WTC11 (cell line): ENCODE measurements around the gene SETD3. TPM values are rescaled to one million over a fixed set of nuclear protein-coding genes. Genes with fewer than 3 reads are reported as not detected.

Experiments
- ATAC-seq: fragments of 200-7000 bp; cut with Tn5 transposase; 2 replicates; pipeline ENCODE4 v1.10.0; 2021; ENCODE audit warnings: mild to moderate bottlenecking, moderate library complexity
- CTCF ChIA-PET: fragments of 300-600 bp; sonication (Branson Sonifier 250); formaldehyde crosslinking; loops from one replicate; lab custom pipeline; 2021; ENCODE audit warnings: antibody characterized with exemption; lab: Charles Lee
- POLR2A ChIA-PET: fragments of 350-600 bp; sonication (Branson Sonifier 250); formaldehyde crosslinking; loops from one replicate; lab custom pipeline; 2021; ENCODE audit warnings: antibody characterized with exemption; lab: Charles Lee
- DNase-seq: peaks from one replicate; pipeline ENCODE4 v3.0.0; 2021; ENCODE audit warnings: low spot score
- H3K27ac Mint-ChIP-seq: 2 replicates; pipeline ENCODE4 v1.8.0; 2021; ENCODE audit warnings: mixed read lengths
- H3K27me3 Mint-ChIP-seq: 2 replicates; pipeline ENCODE4 v1.8.0; 2021; ENCODE audit warnings: low read depth, mild to moderate bottlenecking, moderate library complexity, mixed read lengths
- H3K36me3 Mint-ChIP-seq: 2 replicates; pipeline ENCODE4 v1.8.0; 2021; ENCODE audit warnings: mixed read lengths
- H3K4me1 Mint-ChIP-seq: 2 replicates; pipeline ENCODE4 v1.8.0; 2022; ENCODE audit warnings: mixed read lengths
- H3K4me3 Mint-ChIP-seq: 2 replicates; pipeline ENCODE4 v1.8.0; 2021; ENCODE audit warnings: mild to moderate bottlenecking, moderate library complexity, mixed read lengths
- H3K9me3 Mint-ChIP-seq: 2 replicates; pipeline ENCODE4 v1.8.0; 2021; ENCODE audit warnings: mixed read lengths
- EMX1 ChIP-seq: fragments of 250-450 bp; sonication (Bioruptor Pico); IDR thresholded peaks from 2 replicates; pipeline ENCODE4 v1.8.0; 2021; ENCODE audit warnings: mild to moderate bottlenecking
- ERG ChIP-seq: fragments of 250-450 bp; sonication (Bioruptor Pico); IDR thresholded peaks from 2 replicates; pipeline ENCODE4 v1.8.0; 2021; ENCODE audit warnings: mild to moderate bottlenecking
- FOXP4 ChIP-seq: sonication (generic); formaldehyde crosslinking; IDR thresholded peaks from 2 replicates; pipeline ENCODE4 v1.8.0; 2022; ENCODE audit warnings: mild to moderate bottlenecking, missing genetic modification reagents
- IRF2 ChIP-seq: sonication (generic); formaldehyde crosslinking; IDR thresholded peaks from 2 replicates; pipeline ENCODE4 v1.8.0; 2022; ENCODE audit warnings: low read depth, missing genetic modification reagents, borderline replicate concordance
- JAZF1 ChIP-seq: fragments of 250-450 bp; sonication (Bioruptor Pico); IDR thresholded peaks from 2 replicates; pipeline ENCODE4 v1.9.0; 2021; ENCODE audit warnings: moderate library complexity, mild to moderate bottlenecking, inconsistent platforms
- NR3C1 ChIP-seq: sonication (generic); formaldehyde crosslinking; conservative IDR thresholded peaks from 2 replicates; pipeline ENCODE4 v1.8.1; 2023; ENCODE audit warnings: low read depth, mild to moderate bottlenecking, missing genetic modification reagents
- SOX15 ChIP-seq: fragments of 250-450 bp; sonication (Bioruptor Pico); IDR thresholded peaks from 2 replicates; pipeline ENCODE4 v1.9.0; 2021; ENCODE audit warnings: mild to moderate bottlenecking
- USF1 ChIP-seq: sonication (generic); formaldehyde crosslinking; IDR thresholded peaks from 2 replicates; pipeline ENCODE4 v1.8.0; 2022; ENCODE audit warnings: mild to moderate bottlenecking, missing genetic modification reagents
- ZNF138 ChIP-seq: sonication (generic); formaldehyde crosslinking; conservative IDR thresholded peaks from 2 replicates; pipeline ENCODE4 v1.8.1; 2022; ENCODE audit warnings: mild to moderate bottlenecking, moderate library complexity, missing genetic modification reagents
- ZNF263 ChIP-seq: sonication (generic); formaldehyde crosslinking; IDR thresholded peaks from 2 replicates; pipeline ENCODE4 v1.8.1; 2022; ENCODE audit warnings: low read depth, mild to moderate bottlenecking, moderate library complexity, missing genetic modification reagents
- total RNA-seq: library from RNA; stranded (reverse); gene quantifications from 3 replicates; pipeline ENCODE4 v1.2.3, GENCODE V29; 2021
- TF ChIP-seq, protein P1 (sequence below): sonication (generic); formaldehyde crosslinking; IDR thresholded peaks from 2 replicates; pipeline ENCODE4 v1.8.1; 2023; ENCODE audit warnings: mild to moderate bottlenecking, missing genetic modification reagents
- TF ChIP-seq, protein P2 (sequence below): sonication (generic); formaldehyde crosslinking; conservative IDR thresholded peaks from 2 replicates; pipeline ENCODE4 v1.8.1; 2023; ENCODE audit warnings: mild to moderate bottlenecking, low read depth, missing genetic modification reagents, moderate library complexity
- TF ChIP-seq, protein P3 (sequence below): sonication (generic); formaldehyde crosslinking; IDR thresholded peaks from 2 replicates; pipeline ENCODE4 v1.8.1; 2022; ENCODE audit warnings: missing genetic modification reagents, borderline replicate concordance
- TF ChIP-seq, protein P4 (sequence below): fragments of 250-450 bp; sonication (Bioruptor Pico); IDR thresholded peaks from 2 replicates; pipeline ENCODE4 v1.9.0; 2021; ENCODE audit warnings: mild to moderate bottlenecking
- TF ChIP-seq, protein P5 (sequence below): sonication (generic); formaldehyde crosslinking; IDR thresholded peaks from 2 replicates; pipeline ENCODE4 v1.8.1; 2023; ENCODE audit warnings: mild to moderate bottlenecking, moderate library complexity, missing genetic modification reagents

The SETD3 gene
- total RNA-seq, 1 experiment from 2014 or later: 53.1 TPM

DNA sequence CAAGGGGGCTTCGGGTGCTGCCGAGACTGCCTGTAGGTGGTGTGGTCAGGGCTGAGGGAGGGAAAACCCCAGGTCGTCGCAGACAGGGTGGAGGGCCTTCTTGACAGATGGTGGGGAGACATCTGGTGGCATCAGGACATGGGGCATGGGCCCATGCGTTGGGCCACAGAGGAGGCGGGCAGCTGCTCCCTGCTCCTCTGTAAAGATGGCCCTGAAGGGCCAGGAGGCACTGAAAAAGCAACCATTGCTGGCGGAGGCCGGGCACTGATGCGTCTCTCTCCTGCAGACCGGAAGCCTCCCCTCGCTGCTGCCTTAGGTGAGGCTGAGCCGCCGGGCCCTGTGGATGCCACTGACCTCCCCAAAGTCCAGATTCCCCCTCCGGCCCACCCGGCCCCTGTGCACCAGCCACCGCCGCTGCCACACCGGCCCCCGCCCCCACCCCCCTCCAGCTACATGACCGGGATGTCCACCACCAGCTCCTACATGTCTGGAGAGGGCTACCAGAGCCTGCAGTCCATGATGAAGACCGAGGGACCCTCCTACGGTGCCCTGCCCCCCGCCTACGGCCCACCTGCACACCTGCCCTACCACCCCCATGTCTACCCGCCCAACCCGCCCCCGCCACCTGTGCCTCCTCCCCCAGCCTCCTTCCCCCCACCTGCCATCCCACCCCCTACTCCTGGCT lies 29.4 kb upstream of the SETD3 start:
- ChIA-PET POLR2A (interaction anchor here (1.1 kb wide), 1 partner anchor 39 kb away, joined by 3 read pairs; no protein-coding TSS in a partner anchor), CTCF (interaction anchor here (0.6 kb wide), 1 partner anchor 601 kb away, joined by 3 read pairs; no protein-coding TSS in a partner anchor)
- H3K9me3 Mint-ChIP-seq: no peaks in the 10 kb centered on the region
- peaks cover 15% of the 10 kb centered on the region for H3K4me1 Mint-ChIP-seq
- H3K27ac Mint-ChIP-seq: 0 out of 2 replicates have a peak overlapping the region, but pooled peaks have one; percentile 89
- H3K36me3 Mint-ChIP-seq: peaks cover 46% of the 10 kb centered on the region
- ATAC-seq (no peak), DNase-seq (no peak)
- no peak for TF ChIP-seq ERG (CRISPR knock-in tag)
- no peak for TF ChIP-seq IRF2
- TF ChIP-seq, protein P1, sequence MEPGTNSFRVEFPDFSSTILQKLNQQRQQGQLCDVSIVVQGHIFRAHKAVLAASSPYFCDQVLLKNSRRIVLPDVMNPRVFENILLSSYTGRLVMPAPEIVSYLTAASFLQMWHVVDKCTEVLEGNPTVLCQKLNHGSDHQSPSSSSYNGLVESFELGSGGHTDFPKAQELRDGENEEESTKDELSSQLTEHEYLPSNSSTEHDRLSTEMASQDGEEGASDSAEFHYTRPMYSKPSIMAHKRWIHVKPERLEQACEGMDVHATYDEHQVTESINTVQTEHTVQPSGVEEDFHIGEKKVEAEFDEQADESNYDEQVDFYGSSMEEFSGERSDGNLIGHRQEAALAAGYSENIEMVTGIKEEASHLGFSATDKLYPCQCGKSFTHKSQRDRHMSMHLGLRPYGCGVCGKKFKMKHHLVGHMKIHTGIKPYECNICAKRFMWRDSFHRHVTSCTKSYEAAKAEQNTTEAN (CRISPR knock-in tag): no peak
- TF ChIP-seq USF1 (CRISPR knock-in tag): no peak
- TF ChIP-seq JAZF1: no peak
- TF ChIP-seq ZNF138: no peak
- TF ChIP-seq FOXP4 (CRISPR knock-in tag): no peak
- H3K27me3 Mint-ChIP-seq: no peaks in the 10 kb centered on the region
- no peak overlapping the region for H3K4me3 Mint-ChIP-seq

GRCh38 chr14:99508896-99509629 lies 28.4 kb upstream of the SETD3 start:
- H3K9me3 Mint-ChIP-seq: no peaks in the 10 kb centered on the region
- ATAC-seq (peak; percentile 71), DNase-seq (no peak)
- peak overlapping the region; percentile 89 for H3K27ac Mint-ChIP-seq
- no peak overlapping the region for H3K4me3 Mint-ChIP-seq
- CTCF ChIA-PET: interaction anchor here (0.6 kb wide), 1 partner anchor 132 kb away, joined by 4 read pairs; no protein-coding TSS in a partner anchor
- peaks cover 22% of the 10 kb centered on the region for H3K4me1 Mint-ChIP-seq
- H3K27me3 Mint-ChIP-seq: no peaks in the 10 kb centered on the region
- peaks cover 54% of the 10 kb centered on the region for H3K36me3 Mint-ChIP-seq
- POLR2A ChIA-PET: no interaction called here
- TF ChIP-seq SOX15 (CRISPR knock-in tag) (no peak), ZNF263 (CRISPR knock-in tag) (no peak), NR3C1 (no peak), EMX1 (no peak)
- TF ChIP-seq, protein P2, sequence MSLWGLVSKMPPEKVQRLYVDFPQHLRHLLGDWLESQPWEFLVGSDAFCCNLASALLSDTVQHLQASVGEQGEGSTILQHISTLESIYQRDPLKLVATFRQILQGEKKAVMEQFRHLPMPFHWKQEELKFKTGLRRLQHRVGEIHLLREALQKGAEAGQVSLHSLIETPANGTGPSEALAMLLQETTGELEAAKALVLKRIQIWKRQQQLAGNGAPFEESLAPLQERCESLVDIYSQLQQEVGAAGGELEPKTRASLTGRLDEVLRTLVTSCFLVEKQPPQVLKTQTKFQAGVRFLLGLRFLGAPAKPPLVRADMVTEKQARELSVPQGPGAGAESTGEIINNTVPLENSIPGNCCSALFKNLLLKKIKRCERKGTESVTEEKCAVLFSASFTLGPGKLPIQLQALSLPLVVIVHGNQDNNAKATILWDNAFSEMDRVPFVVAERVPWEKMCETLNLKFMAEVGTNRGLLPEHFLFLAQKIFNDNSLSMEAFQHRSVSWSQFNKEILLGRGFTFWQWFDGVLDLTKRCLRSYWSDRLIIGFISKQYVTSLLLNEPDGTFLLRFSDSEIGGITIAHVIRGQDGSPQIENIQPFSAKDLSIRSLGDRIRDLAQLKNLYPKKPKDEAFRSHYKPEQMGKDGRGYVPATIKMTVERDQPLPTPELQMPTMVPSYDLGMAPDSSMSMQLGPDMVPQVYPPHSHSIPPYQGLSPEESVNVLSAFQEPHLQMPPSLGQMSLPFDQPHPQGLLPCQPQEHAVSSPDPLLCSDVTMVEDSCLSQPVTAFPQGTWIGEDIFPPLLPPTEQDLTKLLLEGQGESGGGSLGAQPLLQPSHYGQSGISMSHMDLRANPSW (CRISPR knock-in tag): no peak
- TF ChIP-seq, protein P3, sequence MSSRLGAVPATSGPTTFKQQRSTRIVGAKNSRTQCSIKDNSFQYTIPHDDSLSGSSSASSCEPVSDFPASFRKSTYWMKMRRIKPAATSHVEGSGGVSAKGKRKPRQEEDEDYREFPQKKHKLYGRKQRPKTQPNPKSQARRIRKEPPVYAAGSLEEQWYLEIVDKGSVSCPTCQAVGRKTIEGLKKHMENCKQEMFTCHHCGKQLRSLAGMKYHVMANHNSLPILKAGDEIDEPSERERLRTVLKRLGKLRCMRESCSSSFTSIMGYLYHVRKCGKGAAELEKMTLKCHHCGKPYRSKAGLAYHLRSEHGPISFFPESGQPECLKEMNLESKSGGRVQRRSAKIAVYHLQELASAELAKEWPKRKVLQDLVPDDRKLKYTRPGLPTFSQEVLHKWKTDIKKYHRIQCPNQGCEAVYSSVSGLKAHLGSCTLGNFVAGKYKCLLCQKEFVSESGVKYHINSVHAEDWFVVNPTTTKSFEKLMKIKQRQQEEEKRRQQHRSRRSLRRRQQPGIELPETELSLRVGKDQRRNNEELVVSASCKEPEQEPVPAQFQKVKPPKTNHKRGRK (CRISPR knock-in tag): no peak
- TF ChIP-seq, protein P4, sequence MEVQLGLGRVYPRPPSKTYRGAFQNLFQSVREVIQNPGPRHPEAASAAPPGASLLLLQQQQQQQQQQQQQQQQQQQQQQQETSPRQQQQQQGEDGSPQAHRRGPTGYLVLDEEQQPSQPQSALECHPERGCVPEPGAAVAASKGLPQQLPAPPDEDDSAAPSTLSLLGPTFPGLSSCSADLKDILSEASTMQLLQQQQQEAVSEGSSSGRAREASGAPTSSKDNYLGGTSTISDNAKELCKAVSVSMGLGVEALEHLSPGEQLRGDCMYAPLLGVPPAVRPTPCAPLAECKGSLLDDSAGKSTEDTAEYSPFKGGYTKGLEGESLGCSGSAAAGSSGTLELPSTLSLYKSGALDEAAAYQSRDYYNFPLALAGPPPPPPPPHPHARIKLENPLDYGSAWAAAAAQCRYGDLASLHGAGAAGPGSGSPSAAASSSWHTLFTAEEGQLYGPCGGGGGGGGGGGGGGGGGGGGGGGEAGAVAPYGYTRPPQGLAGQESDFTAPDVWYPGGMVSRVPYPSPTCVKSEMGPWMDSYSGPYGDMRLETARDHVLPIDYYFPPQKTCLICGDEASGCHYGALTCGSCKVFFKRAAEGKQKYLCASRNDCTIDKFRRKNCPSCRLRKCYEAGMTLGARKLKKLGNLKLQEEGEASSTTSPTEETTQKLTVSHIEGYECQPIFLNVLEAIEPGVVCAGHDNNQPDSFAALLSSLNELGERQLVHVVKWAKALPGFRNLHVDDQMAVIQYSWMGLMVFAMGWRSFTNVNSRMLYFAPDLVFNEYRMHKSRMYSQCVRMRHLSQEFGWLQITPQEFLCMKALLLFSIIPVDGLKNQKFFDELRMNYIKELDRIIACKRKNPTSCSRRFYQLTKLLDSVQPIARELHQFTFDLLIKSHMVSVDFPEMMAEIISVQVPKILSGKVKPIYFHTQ: no peak
- TF ChIP-seq, protein P5, sequence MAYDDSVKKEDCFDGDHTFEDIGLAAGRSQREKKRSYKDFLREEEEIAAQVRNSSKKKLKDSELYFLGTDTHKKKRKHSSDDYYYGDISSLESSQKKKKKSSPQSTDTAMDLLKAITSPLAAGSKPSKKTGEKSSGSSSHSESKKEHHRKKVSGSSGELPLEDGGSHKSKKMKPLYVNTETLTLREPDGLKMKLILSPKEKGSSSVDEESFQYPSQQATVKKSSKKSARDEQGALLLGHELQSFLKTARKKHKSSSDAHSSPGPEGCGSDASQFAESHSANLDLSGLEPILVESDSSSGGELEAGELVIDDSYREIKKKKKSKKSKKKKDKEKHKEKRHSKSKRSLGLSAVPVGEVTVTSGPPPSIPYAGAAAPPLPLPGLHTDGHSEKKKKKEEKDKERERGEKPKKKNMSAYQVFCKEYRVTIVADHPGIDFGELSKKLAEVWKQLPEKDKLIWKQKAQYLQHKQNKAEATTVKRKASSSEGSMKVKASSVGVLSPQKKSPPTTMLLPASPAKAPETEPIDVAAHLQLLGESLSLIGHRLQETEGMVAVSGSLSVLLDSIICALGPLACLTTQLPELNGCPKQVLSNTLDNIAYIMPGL (CRISPR knock-in tag): no peak
